ENCODE measurements around the gene TBC1D22B. TPM values are rescaled to one million over a fixed set of nuclear protein-coding genes. Genes with fewer than 3 reads are reported as not detected.

Gene TBC1D22B
- total and polyA plus RNA-seq, 9 of the 15 experiments (the other 6 are each of a cell fraction or from before 2014, with no cell fraction given): 4.8 to 24.2 (median 13.5) TPM

DNA sequence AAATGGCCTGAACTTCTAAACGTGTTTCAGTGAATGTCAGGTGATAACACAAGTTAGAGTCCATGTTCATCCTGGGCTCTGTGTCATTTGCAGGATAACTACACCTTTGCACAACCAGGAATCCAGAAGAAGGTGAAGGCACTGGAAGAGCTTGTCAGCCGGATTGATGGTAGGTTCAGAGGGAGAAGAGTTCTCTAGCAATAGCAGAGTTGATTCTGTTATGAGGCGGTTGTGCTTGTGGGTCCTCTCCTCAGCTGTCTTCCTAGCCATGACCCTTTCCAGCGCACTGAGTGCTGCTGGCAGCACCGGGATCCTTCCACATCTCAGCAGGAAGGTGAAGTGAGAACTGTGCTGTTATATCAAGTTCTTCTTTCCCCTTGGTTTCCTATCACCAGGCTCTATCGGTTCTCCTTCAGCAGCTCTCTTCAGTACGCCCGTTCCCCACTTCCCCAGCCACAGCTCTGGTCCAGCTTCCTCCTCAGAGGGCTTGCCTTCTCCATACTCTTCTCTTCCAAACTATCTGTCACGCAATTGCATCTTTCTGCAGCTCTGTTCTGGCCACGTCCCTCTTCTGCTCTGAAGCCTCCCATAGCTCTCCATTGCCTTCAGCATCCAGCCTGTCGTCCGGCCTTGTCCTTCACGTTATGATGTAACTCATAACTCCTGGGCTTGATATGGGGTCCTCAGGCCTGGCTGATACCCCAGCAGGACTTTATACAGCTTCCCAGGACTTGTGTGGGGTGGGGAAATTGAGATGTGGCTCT, 56.3 kb downstream of the TBC1D22B start (continued):
- TF ChIP-seq TGIF2 (CRISPR knock-in tag; IDR thresholded peaks at IDR 0.05): no peak
- TF ChIP-seq, protein P1, sequence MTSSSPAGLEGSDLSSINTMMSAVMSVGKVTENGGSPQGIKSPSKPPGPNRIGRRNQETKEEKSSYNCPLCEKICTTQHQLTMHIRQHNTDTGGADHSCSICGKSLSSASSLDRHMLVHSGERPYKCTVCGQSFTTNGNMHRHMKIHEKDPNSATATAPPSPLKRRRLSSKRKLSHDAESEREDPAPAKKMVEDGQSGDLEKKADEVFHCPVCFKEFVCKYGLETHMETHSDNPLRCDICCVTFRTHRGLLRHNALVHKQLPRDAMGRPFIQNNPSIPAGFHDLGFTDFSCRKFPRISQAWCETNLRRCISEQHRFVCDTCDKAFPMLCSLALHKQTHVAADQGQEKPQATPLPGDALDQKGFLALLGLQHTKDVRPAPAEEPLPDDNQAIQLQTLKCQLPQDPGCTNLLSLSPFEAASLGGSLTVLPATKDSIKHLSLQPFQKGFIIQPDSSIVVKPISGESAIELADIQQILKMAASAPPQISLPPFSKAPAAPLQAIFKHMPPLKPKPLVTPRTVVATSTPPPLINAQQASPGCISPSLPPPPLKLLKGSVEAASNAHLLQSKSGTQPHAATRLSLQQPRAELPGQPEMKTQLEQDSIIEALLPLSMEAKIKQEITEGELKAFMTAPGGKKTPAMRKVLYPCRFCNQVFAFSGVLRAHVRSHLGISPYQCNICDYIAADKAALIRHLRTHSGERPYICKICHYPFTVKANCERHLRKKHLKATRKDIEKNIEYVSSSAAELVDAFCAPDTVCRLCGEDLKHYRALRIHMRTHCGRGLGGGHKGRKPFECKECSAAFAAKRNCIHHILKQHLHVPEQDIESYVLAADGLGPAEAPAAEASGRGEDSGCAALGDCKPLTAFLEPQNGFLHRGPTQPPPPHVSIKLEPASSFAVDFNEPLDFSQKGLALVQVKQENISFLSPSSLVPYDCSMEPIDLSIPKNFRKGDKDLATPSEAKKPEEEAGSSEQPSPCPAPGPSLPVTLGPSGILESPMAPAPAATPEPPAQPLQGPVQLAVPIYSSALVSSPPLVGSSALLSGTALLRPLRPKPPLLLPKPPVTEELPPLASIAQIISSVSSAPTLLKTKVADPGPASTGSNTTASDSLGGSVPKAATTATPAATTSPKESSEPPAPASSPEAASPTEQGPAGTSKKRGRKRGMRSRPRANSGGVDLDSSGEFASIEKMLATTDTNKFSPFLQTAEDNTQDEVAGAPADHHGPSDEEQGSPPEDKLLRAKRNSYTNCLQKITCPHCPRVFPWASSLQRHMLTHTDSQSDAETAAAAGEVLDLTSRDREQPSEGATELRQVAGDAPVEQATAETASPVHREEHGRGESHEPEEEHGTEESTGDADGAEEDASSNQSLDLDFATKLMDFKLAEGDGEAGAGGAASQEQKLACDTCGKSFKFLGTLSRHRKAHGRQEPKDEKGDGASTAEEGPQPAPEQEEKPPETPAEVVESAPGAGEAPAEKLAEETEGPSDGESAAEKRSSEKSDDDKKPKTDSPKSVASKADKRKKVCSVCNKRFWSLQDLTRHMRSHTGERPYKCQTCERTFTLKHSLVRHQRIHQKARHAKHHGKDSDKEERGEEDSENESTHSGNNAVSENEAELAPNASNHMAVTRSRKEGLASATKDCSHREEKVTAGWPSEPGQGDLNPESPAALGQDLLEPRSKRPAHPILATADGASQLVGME (CRISPR knock-in tag; IDR thresholded peaks at IDR 0.05): no peak
- TF ChIP-seq HMGN3 (IDR thresholded peaks at IDR 0.05; ENCODE audit: borderline replicate concordance, extremely low read depth, insufficient read length, low read depth, low read length): no peak
- TF ChIP-seq, protein P2, sequence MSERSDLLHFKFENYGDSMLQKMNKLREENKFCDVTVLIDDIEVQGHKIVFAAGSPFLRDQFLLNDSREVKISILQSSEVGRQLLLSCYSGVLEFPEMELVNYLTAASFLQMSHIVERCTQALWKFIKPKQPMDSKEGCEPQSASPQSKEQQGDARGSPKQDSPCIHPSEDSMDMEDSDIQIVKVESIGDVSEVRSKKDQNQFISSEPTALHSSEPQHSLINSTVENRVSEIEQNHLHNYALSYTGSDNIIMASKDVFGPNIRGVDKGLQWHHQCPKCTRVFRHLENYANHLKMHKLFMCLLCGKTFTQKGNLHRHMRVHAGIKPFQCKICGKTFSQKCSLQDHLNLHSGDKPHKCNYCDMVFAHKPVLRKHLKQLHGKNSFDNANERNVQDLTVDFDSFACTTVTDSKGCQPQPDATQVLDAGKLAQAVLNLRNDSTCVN (CRISPR knock-in tag; IDR thresholded peaks at IDR 0.05): 0 out of 2 replicates have a peak, but pooled peaks have one; percentile 39
- no peak for TF ChIP-seq KLF10 (CRISPR knock-in tag; IDR thresholded peaks at IDR 0.05)
- no peak for TF ChIP-seq MEIS2 (IDR thresholded peaks at IDR 0.05; ENCODE audit: partially characterized antibody)
- 0 out of 2 replicates have a peak, but pooled peaks have one; percentile 15 for TF ChIP-seq DMBX1 (CRISPR knock-in tag; IDR thresholded peaks at IDR 0.05; ENCODE audit: borderline replicate concordance)
- TF ChIP-seq MAFF (IDR thresholded peaks at IDR 0.05; ENCODE audit: low read length): no peak
- peak; percentile 59 for TF ChIP-seq ZFP36 (IDR thresholded peaks at IDR 0.05; ENCODE audit: low read depth, low read length, partially characterized antibody)
- TF ChIP-seq SPI1 (IDR thresholded peaks at IDR 0.05; ENCODE audit: borderline replicate concordance, low read depth, low read length): peak; percentile 41; the same call in 1 of the 2 replicates
- TF ChIP-seq, protein P3, sequence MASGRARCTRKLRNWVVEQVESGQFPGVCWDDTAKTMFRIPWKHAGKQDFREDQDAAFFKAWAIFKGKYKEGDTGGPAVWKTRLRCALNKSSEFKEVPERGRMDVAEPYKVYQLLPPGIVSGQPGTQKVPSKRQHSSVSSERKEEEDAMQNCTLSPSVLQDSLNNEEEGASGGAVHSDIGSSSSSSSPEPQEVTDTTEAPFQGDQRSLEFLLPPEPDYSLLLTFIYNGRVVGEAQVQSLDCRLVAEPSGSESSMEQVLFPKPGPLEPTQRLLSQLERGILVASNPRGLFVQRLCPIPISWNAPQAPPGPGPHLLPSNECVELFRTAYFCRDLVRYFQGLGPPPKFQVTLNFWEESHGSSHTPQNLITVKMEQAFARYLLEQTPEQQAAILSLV (tag; IDR thresholded peaks at IDR 0.05): no peak
- TF ChIP-seq ZNF431 (CRISPR knock-in tag; IDR thresholded peaks at IDR 0.05): no peak
- TF ChIP-seq BCOR (IDR thresholded peaks at IDR 0.05): peak; percentile 65; the same call in 1 of the 2 replicates
- TF ChIP-seq, protein P4, sequence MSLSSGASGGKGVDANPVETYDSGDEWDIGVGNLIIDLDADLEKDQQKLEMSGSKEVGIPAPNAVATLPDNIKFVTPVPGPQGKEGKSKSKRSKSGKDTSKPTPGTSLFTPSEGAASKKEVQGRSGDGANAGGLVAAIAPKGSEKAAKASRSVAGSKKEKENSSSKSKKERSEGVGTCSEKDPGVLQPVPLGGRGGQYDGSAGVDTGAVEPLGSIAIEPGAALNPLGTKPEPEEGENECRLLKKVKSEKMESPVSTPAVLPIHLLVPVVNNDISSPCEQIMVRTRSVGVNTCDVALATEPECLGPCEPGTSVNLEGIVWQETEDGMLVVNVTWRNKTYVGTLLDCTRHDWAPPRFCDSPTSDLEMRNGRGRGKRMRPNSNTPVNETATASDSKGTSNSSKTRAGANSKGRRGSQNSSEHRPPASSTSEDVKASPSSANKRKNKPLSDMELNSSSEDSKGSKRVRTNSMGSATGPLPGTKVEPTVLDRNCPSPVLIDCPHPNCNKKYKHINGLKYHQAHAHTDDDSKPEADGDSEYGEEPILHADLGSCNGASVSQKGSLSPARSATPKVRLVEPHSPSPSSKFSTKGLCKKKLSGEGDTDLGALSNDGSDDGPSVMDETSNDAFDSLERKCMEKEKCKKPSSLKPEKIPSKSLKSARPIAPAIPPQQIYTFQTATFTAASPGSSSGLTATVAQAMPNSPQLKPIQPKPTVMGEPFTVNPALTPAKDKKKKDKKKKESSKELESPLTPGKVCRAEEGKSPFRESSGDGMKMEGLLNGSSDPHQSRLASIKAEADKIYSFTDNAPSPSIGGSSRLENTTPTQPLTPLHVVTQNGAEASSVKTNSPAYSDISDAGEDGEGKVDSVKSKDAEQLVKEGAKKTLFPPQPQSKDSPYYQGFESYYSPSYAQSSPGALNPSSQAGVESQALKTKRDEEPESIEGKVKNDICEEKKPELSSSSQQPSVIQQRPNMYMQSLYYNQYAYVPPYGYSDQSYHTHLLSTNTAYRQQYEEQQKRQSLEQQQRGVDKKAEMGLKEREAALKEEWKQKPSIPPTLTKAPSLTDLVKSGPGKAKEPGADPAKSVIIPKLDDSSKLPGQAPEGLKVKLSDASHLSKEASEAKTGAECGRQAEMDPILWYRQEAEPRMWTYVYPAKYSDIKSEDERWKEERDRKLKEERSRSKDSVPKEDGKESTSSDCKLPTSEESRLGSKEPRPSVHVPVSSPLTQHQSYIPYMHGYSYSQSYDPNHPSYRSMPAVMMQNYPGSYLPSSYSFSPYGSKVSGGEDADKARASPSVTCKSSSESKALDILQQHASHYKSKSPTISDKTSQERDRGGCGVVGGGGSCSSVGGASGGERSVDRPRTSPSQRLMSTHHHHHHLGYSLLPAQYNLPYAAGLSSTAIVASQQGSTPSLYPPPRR (CRISPR knock-in tag; IDR thresholded peaks at IDR 0.05; ENCODE audit: borderline replicate concordance): no peak
